GM21529 (cell line): ENCODE data around the gene ABHD13.

Experiments used
- ATAC-seq: cut with Tn5 transposase; IDR thresholded peaks from one replicate; pipeline ENCODE4 v1.9.1; 2021; ENCODE audit not compliant: unreplicated experiment

Gene ABHD13

GRCh38 chr13:108281901-108282300 is 63.7 kb downstream of the ABHD13 start:
- no peak for ATAC-seq

- no peak for ATAC-seq
These were observed 64.9 kb downstream of the ABHD13 start for GRCh38 chr13:108283110-108283509.
